ENCODE results near the gene EHD2. TPM values are rescaled to one million over a fixed set of nuclear protein-coding genes. Genes with fewer than 3 reads are reported as not detected.

Gene EHD2
- total RNA-seq, 2 donors from 2014 or later = 1.6 to 2.9 TPM

DNA sequence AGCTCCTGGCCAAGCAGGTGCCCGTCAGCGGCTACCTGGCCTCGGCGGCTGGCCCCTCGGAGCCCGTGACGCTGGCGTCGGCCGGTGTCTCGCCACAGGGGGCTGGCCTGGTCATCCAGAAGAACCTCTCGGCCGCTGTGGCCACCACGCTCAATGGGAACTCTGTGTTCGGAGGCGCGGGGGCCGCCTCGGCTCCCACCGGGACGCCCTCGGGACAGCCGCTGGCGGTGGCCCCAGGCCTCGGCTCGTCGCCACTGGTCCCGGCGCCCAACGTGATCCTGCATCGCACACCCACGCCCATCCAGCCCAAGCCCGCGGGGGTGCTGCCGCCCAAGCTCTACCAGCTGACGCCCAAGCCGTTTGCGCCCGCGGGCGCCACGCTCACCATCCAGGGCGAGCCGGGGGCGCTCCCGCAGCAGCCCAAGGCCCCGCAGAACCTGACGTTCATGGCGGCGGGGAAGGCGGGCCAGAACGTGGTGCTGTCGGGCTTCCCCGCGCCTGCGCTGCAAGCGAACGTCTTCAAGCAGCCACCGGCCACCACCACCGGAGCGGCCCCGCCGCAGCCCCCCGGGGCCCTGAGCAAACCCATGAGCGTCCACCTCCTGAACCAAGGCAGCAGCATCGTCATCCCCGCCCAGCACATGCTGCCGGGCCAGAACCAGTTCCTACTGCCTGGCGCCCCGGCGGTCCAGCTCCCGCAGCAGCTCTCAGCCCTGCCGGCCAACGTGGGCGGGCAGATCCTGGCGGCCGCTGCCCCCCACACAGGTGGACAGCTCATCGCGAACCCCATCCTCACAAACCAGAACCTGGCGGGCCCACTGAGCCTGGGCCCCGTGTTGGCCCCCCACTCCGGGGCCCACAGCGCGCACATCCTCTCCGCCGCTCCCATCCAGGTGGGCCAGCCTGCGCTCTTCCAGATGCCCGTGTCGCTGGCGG is 33.0 kb upstream of the EHD2 start:
- no peaks in the 10 kb centered on the region for H3K9me3 Mint-ChIP-seq
- H3K27me3 Mint-ChIP-seq (ENCODE audit: low read depth) = no peaks in the 10 kb centered on the region
- H3K36me3 Mint-ChIP-seq (ENCODE audit: insufficient read depth in 2 of 2) = no peaks in the 10 kb centered on the region
- H3K27ac Mint-ChIP-seq = no peak overlapping the region
- ATAC-seq (replicated peaks in 1 of 2) = no peak
- DNase-seq = no peak
- no peak overlapping the region for H3K4me3 Mint-ChIP-seq
- H3K4me1 Mint-ChIP-seq (ENCODE audit: low read depth) = no peaks in the 10 kb centered on the region

DNA sequence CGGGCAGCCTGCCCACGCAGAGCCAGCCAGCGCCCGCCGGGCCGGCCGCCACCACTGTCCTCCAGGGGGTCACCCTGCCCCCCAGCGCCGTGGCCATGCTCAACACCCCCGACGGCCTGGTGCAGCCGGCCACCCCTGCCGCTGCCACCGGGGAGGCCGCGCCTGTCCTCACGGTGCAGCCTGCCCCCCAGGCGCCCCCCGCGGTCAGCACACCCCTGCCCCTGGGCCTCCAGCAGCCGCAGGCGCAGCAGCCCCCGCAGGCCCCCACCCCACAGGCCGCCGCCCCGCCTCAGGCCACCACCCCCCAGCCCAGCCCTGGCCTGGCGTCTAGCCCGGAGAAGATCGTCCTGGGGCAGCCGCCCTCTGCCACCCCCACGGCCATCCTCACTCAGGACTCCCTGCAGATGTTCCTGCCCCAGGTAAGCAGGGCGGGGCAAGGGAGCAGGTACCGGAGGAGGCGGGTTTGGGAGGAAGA is 32.3 kb upstream of the EHD2 start:
- no peaks in the 10 kb centered on the region for H3K36me3 Mint-ChIP-seq (ENCODE audit: insufficient read depth in 2 of 2)
- no peaks in the 10 kb centered on the region for H3K9me3 Mint-ChIP-seq
- H3K4me3 Mint-ChIP-seq = no peak overlapping the region
- no peak overlapping the region for H3K27ac Mint-ChIP-seq
- DNase-seq (no peak), ATAC-seq (replicated peaks in 1 of 2) (no peak)
- no peaks in the 10 kb centered on the region for H3K27me3 Mint-ChIP-seq (ENCODE audit: low read depth)
- H3K4me1 Mint-ChIP-seq (ENCODE audit: low read depth) = no peaks in the 10 kb centered on the region

DNA sequence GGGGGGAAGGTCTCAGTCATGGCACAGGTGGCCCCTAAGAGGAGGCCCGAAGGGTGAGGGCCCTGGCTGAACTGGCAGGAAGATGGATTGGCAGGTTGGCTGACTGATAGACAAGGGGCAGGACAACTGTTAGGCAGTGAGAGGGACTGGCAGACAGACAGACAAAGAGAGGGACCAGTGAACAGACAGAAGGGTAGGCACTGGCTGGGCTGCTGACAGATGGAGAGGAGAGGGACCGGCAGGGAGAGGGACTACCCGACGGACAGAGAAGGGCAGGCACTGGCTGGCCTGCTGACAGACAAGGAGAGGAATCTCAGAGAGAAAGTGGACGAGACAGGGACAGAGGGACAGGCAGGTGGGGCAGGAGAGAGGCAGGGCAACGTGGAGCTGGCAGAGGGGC is 31.8 kb upstream of the EHD2 start:
- Mint-ChIP-seq H3K36me3 (ENCODE audit: insufficient read depth in 2 of 2) (no peaks in the 10 kb centered on the region), H3K4me3 (no peak overlapping the region), H3K27ac (no peak overlapping the region), H3K9me3 (no peaks in the 10 kb centered on the region), H3K27me3 (ENCODE audit: low read depth) (no peaks in the 10 kb centered on the region), H3K4me1 (ENCODE audit: low read depth) (no peaks in the 10 kb centered on the region)
- DNase-seq (no peak), ATAC-seq (replicated peaks in 1 of 2) (no peak)

DNA sequence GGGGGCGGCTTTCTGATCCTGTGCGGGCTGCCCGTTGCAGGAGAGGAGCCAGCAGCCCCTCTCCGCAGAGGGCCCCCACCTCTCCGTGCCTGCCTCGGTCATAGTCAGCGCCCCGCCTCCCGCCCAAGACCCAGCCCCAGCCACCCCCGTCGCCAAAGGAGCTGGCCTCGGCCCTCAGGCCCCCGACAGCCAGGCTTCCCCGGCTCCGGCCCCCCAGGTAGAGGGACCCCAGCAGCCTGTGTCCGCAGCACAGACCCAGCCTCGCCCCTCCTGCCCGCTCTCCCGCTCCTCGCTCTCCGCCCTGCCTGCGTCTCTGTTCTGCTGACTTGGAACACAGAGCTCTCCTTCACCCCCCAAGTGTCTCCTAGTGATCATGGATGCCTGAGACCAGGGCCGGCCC is 31.3 kb upstream of the EHD2 start:
- no peak overlapping the region for H3K4me3 Mint-ChIP-seq
- no peaks in the 10 kb centered on the region for H3K4me1 Mint-ChIP-seq (ENCODE audit: low read depth)
- DNase-seq (no peak), ATAC-seq (replicated peaks in 1 of 2) (no peak)
- H3K27ac Mint-ChIP-seq = no peak overlapping the region
- H3K9me3 Mint-ChIP-seq = no peaks in the 10 kb centered on the region
- no peaks in the 10 kb centered on the region for H3K27me3 Mint-ChIP-seq (ENCODE audit: low read depth)
- no peaks in the 10 kb centered on the region for H3K36me3 Mint-ChIP-seq (ENCODE audit: insufficient read depth in 2 of 2)

DNA sequence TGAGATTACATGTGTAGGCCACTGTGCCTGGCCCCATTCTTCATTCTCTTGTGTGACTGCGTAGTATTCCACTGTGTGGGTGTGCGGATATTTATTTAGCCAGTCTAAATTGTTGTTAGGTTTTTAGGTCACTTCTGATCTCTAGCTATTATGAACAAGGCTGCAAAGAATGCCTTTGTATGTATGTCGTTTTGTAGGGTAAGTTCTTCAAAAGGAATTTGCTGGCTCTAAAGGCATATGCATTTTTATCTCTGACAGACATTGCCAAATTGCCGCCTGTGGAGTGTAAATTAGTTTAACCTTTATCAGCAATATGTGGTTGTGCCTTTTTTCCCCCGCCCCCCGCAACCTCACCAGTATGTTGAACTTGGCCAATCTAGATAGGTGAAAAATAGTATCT is 30.3 kb upstream of the EHD2 start:
- DNase-seq = no peak

DNA sequence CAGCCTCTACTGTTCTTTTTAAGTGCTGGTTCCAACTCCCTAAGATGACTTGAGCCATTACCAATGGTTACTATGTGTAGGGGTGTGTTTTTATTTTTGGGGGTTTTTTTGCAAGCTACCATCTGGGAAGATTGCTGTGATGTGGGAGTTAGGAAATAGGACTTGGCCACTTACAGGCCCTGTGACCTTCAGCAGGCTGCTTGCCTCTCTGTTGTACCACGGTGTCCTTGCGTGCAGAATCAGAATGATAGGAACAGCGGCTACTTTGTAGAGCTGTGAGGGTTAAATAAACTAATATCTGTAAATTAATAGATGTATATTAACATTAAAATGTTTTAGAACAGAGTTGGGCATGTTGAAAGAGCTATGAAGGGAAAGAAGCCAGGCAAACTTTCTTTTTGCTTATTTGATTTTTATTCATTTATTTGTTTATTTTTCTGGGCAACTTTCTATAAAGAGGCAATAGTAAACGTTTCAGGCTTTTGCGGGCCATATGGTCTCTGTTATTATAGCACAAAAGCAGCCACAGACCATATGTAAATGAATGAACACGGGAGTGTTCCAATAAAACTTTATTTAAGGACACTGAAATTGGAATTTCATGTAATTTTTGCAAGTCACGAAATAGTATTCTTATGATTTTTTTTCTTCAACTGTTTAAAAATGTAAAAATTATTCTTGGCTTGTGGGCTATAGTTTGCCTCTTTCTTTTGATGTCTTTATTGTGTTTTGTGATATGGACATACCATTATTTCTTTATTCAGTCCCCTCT is 26.4 kb upstream of the EHD2 start:
- Mint-ChIP-seq H3K4me1 (ENCODE audit: low read depth) (no peaks in the 10 kb centered on the region), H3K36me3 (ENCODE audit: insufficient read depth in 2 of 2) (peaks cover 0 to 1% of the 10 kb centered on the region in 2 donors), H3K9me3 (no peaks in the 10 kb centered on the region)

More for the DNA sequence above, 30.3 kb upstream of the EHD2 start:
- no peaks in the 10 kb centered on the region for H3K27me3 Mint-ChIP-seq (ENCODE audit: low read depth)
- no peak overlapping the region for H3K4me3 Mint-ChIP-seq
- no peak overlapping the region for H3K27ac Mint-ChIP-seq
- ATAC-seq (replicated peaks in 1 of 2) = no peak
- H3K36me3 Mint-ChIP-seq (ENCODE audit: insufficient read depth in 2 of 2) = no peaks in the 10 kb centered on the region
- no peaks in the 10 kb centered on the region for H3K9me3 Mint-ChIP-seq
- H3K4me1 Mint-ChIP-seq (ENCODE audit: low read depth) = no peaks in the 10 kb centered on the region

DNA sequence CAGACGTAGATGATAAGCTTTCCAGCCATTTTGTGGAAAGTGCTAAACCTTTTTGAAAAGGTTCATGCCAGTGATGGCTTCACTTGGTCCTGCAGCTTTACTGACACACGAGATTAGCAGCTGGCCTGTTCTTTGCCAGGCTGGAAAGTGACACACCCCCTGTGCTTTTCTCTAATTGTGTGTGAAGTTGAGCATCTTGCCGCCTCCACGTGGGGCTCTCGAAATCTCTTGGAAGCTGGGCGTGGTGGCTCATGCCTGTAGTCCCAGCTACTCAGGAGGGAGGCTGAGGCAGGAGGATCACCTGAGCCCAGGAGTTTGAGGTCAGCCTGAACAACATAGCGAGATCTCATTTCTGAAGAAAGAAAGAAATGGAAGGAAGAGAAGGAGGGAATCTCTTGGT is 25.3 kb upstream of the EHD2 start:
- H3K27ac Mint-ChIP-seq = no peak overlapping the region
- H3K9me3 Mint-ChIP-seq = no peaks in the 10 kb centered on the region
- no peaks in the 10 kb centered on the region for H3K4me1 Mint-ChIP-seq (ENCODE audit: low read depth)
- peaks cover 0 to 1% of the 10 kb centered on the region in 2 donors for H3K36me3 Mint-ChIP-seq (ENCODE audit: insufficient read depth in 2 of 2)
- DNase-seq (no peak), ATAC-seq (replicated peaks in 1 of 2) (no peak)
- no peak overlapping the region for H3K4me3 Mint-ChIP-seq
- H3K27me3 Mint-ChIP-seq (ENCODE audit: low read depth) = no peaks in the 10 kb centered on the region

More for the DNA sequence above, 26.4 kb upstream of the EHD2 start:
- H3K4me3 Mint-ChIP-seq = no peak overlapping the region
- ATAC-seq (replicated peaks in 1 of 2) (no peak), DNase-seq (no peak)
- no peaks in the 10 kb centered on the region for H3K27me3 Mint-ChIP-seq (ENCODE audit: low read depth)
- peak overlapping the region; percentile 0 for H3K27ac Mint-ChIP-seq

DNA sequence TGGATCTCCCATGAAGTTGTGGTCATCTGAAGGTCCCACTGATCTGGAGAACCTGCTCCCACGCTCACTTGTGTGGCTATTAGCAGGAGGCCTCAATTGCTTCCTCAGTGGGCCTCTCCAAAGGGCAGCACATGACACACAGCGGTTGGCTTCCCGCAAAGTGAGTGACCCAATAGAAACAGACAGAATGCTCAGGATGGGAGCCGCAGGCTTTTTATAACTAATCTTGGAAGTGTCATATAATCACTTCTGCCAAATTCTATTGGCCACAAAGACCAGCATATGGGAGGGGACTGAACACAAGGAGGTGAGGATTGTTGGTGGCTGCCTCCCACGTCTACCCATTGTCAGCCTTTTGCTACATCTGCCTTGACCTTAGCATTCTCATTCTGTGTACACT is 22.1 kb upstream of the EHD2 start:
- ATAC-seq (replicated peaks in 1 of 2) (no peak), DNase-seq (no peak)
- Mint-ChIP-seq H3K9me3 (no peaks in the 10 kb centered on the region), H3K27me3 (ENCODE audit: low read depth) (no peaks in the 10 kb centered on the region), H3K4me1 (ENCODE audit: low read depth) (no peaks in the 10 kb centered on the region), H3K36me3 (ENCODE audit: insufficient read depth in 2 of 2) (peaks cover 0 to 1% of the 10 kb centered on the region in 2 donors), H3K27ac (no peak overlapping the region), H3K4me3 (no peak overlapping the region)

DNA sequence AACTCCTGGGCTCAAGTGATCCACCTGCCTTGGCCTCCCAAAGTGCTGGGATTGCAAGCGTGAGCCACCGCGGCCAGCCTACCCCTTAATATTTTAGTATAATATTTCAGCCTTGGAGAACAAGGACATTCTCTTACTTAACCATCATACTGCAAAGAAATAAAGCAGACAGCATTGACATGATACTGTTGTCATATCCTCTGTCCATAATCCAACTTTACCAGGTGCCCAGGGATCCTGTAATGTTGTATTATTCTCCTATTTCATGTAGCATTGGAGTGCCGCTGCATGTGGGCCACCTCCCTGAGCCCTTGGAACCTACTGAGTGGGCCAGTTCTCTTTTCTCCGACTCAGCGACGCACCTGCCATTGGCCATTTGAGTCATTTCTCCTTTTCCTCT is 21.4 kb upstream of the EHD2 start:
- no peak for ATAC-seq (replicated peaks in 1 of 2)
- Mint-ChIP-seq H3K4me3 (no peak overlapping the region), H3K4me1 (ENCODE audit: low read depth) (no peaks in the 10 kb centered on the region), H3K9me3 (no peaks in the 10 kb centered on the region), H3K27ac (no peak overlapping the region), H3K27me3 (ENCODE audit: low read depth) (no peaks in the 10 kb centered on the region), H3K36me3 (ENCODE audit: insufficient read depth in 2 of 2) (peaks cover 0 to 1% of the 10 kb centered on the region in 2 donors)
- DNase-seq = no peak

DNA sequence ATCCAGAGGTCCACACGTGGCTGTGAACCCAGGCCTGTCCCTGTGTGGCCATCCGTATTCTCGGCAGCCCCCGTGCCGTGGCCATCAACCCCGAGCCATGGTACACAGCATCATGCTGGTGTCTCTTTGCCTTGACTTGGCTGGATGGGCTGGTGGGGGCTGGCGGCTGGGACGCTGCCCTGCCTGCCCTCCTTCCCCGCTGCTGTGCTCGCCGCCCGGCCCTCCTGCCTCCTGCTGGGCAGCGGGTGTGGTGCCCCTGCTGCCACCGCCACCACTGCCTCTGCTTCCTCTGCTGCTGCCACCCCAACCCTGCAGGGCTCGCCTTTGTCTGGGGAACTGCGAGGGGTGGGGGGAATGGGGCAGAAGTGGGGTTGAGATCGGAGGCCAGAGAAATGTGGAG is 19.7 kb upstream of the EHD2 start:
- Mint-ChIP-seq H3K27ac (no peak overlapping the region), H3K4me3 (no peak overlapping the region), H3K36me3 (ENCODE audit: insufficient read depth in 2 of 2) (peaks cover 0 to 1% of the 10 kb centered on the region in 2 donors), H3K4me1 (ENCODE audit: low read depth) (no peaks in the 10 kb centered on the region), H3K9me3 (no peaks in the 10 kb centered on the region), H3K27me3 (ENCODE audit: low read depth) (no peaks in the 10 kb centered on the region)
- ATAC-seq (replicated peaks in 1 of 2) (no peak), DNase-seq (no peak)

DNA sequence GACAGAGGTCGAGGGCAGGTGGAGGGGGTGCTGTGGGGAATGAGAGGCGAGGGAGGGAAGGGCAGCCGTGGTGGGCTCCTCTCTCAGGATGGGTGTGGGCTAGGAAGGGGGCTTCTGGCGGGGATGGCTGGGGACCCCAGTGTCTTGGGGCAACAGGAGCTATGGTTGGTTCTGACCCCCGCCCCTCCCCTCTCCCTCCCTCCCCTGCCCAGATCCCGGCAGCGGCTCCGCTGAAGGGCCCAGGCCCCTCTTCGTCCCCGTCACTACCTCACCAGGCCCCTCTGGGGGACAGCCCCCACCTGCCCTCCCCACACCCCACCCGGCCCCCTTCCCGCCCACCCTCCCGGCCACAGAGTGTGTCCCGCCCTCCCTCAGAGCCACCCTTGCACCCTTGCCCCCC is 19.3 kb upstream of the EHD2 start:
- no peaks in the 10 kb centered on the region for H3K4me1 Mint-ChIP-seq (ENCODE audit: low read depth)
- no peaks in the 10 kb centered on the region for H3K9me3 Mint-ChIP-seq
- H3K4me3 Mint-ChIP-seq = no peak overlapping the region
- DNase-seq = no peak
- H3K27ac Mint-ChIP-seq = no peak overlapping the region
- no peak for ATAC-seq (replicated peaks in 1 of 2)
- H3K36me3 Mint-ChIP-seq (ENCODE audit: insufficient read depth in 2 of 2) = peaks cover 0 to 2% of the 10 kb centered on the region in 2 donors
- no peaks in the 10 kb centered on the region for H3K27me3 Mint-ChIP-seq (ENCODE audit: low read depth)

DNA sequence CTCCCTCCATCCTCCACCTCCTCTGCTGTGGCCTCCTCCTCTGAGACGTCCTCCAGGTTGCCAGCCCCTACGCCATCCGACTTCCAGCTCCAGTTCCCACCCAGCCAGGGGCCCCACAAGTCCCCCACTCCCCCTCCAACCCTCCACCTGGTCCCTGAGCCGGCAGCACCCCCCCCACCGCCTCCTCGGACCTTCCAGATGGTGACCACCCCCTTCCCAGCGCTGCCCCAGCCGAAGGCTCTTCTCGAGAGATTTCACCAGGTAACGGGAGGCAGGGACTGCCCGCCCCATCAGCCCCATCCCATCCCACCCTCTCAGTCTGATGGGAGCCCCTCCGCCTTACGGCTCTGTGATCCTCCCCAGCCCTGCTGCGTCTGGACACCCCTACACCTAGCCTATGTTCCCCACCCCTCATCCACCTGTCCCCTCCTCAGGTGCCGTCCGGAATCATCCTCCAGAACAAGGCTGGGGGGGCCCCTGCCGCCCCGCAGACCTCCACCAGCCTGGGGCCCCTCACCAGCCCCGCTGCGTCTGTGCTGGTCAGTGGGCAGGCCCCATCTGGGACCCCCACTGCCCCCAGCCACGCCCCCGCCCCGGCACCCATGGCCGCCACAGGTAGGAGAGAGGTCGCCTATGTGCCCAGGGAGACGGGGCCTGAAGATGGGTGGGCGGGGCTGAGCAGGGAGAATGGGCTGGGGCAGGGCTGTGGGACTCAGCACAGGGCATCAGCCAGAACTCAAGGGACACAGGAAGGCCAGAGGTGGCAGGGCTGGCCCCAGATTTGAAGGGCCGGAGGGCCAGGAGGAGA is 18.6 kb upstream of the EHD2 start:
- Mint-ChIP-seq H3K4me1 (ENCODE audit: low read depth) (no peaks in the 10 kb centered on the region), H3K27me3 (ENCODE audit: low read depth) (no peaks in the 10 kb centered on the region), H3K9me3 (no peaks in the 10 kb centered on the region), H3K4me3 (no peak overlapping the region), H3K36me3 (ENCODE audit: insufficient read depth in 2 of 2) (peaks cover 0 to 2% of the 10 kb centered on the region in 2 donors), H3K27ac (no peak overlapping the region)
- DNase-seq (no peak), ATAC-seq (replicated peaks in 1 of 2) (no peak)
